GM19452 (cell line): Measurements from ENCODE around the gene HTD2.

Experiments used
- ATAC-seq: cut with Tn5 transposase; IDR thresholded peaks from one replicate; pipeline ENCODE4 v1.9.1; 2021; ENCODE audit not compliant: unreplicated experiment

HTD2 gene

GRCh38 chr3:58291671-58292338, 14.5 kb upstream of the HTD2 start:
- ATAC-seq, result no peak

- ATAC-seq, result no peak
These were observed 13.5 kb upstream of the HTD2 start for GRCh38 chr3:58292866-58293265.

GRCh38 chr3:58293516-58293915, 12.8 kb upstream of the HTD2 start:
- no peak for ATAC-seq

GRCh38 chr3:58296269-58296668, 10.1 kb upstream of the HTD2 start:
- no peak for ATAC-seq

GRCh38 chr3:58296843-58297242, 9.5 kb upstream of the HTD2 start:
- ATAC-seq, result no peak

- no peak for ATAC-seq
These were observed 8.1 kb upstream of the HTD2 start for GRCh38 chr3:58298190-58298589.

GRCh38 chr3:58299075-58299474, 7.2 kb upstream of the HTD2 start:
- no peak for ATAC-seq

GRCh38 chr3:58299839-58300516, 6.3 kb upstream of the HTD2 start:
- ATAC-seq, result no peak

GRCh38 chr3:58307639-58308215, 1.4 kb downstream of the HTD2 start:
- no peak for ATAC-seq

- ATAC-seq, result no peak
These were observed 2.4 kb downstream of the HTD2 start for GRCh38 chr3:58308728-58309127.

GRCh38 chr3:58317811-58318210, 11.5 kb downstream of the HTD2 start:
- ATAC-seq, result no peak

GRCh38 chr3:58321791-58322190, 15.5 kb downstream of the HTD2 start:
- no peak for ATAC-seq

- no peak for ATAC-seq
These were observed 16.5 kb downstream of the HTD2 start for GRCh38 chr3:58322793-58323192.

- no peak for ATAC-seq
These were observed 17.4 kb downstream of the HTD2 start for GRCh38 chr3:58323529-58324390.

- no peak for ATAC-seq
These were observed 18.4 kb downstream of the HTD2 start for GRCh38 chr3:58324391-58325390.

GRCh38 chr3:58325525-58325992, 19.2 kb downstream of the HTD2 start:
- ATAC-seq, result no peak

GRCh38 chr3:58326267-58326900, 20.1 kb downstream of the HTD2 start:
- ATAC-seq, result no peak

- ATAC-seq, result no peak
These were observed 23.0 kb downstream of the HTD2 start for GRCh38 chr3:58329150-58329921.

- ATAC-seq, result no peak
These were observed 23.6 kb downstream of the HTD2 start for GRCh38 chr3:58329922-58330413.
